NCI-H1436 (cell line): ENCODE data around the gene RPL11.
"Not testable (repeated sequence)": the region's sequence is repeated elsewhere in the genome, so short reads cannot be mapped to it uniquely, and the experiment has no call there.

ENCODE experiments used
- DNase-seq: peaks from one replicate; lab custom pipeline; 2025; lab: John Stamatoyannopoulos, UW

The RPL11 gene

GRCh38 chr1:23691499-23692307 is at the start of gene RPL11:
Gene RPL11 (plus strand): TSS chr1:23691806. CDS start chr1:23691824, 18 bp downstream.
- peak; percentile 93 for DNase-seq

- DNase-seq = no peak
These were observed 47.7 kb upstream of the RPL11 start for GRCh38 chr1:23643736-23644554.

DNA sequence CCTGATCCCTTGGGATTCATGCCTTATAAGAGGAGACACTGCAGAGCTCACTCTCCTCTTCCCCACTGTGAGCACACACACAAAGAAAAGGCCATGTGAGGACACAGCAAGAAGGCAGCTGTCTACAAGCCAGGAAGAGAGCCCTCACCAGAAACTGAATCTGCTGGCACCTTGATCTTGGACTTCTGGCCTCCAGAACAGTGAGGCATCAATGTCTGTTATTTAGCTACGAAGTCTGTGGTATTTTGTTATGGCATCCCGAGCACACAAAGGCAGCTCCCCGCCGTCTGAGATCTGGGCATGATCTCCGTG is 47.1 kb upstream of the RPL11 start:
- DNase-seq = no peak

DNA sequence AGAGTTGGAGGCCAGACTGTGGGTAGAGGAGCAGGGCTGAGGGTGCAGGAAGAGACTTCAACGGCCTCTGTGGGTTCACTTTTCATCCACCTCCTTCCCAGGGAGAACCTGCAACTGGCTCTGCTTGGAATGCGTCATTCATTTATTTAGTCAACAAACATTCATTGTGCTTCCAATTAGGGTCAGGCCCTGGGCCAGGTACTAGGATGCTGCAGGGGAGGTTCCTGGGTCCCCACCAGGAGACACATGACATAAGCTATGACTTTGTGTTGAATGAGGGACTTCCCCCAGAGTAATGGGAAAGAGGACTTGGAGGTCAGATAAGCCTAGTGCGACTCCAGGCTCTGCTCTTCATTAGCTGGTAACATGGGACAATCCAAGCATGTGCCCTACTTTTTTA is 46.3 kb upstream of the RPL11 start:
- no peak for DNase-seq

DNA sequence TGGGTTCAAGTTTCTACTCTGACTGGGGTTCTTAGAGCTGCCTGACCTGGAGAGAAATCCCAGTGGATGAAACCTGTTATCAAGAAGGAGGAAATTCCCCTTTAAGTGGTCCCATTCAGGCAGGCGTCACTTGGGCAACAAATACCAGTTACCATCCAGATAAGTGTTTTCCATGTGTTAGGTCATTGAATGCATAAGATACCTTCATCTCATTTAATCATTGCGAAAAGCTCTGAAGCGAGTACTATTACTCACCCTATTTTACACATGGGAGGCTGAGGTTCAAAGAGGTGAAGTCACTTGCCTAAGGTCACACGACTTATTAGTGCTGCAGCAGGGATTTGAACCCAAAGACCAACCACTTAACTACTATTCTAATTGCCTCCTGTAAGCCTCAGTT is 45.5 kb upstream of the RPL11 start:
- DNase-seq = no peak

DNA sequence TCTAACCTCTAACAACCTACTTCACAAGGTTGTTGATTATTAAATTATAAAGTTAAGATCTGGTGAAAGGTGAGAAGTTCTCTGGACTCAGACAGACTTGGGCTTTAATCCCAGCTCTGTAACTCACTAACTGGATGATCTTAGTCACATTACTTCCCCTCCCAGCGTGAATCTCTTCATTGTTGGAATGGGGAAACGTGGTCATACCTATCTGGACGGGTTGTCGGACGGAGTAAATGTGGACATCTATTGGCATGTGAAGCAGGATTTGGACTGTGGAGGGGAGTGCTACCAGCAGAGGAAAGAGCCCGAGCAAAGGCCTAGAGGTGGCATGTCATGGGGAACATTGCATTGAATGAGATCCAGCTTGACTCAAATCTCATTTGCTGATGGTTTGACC is 45.1 kb upstream of the RPL11 start:
- DNase-seq = no peak

- no peak for DNase-seq
These were observed 43.0 kb upstream of the RPL11 start for GRCh38 chr1:23648576-23648975.

DNA sequence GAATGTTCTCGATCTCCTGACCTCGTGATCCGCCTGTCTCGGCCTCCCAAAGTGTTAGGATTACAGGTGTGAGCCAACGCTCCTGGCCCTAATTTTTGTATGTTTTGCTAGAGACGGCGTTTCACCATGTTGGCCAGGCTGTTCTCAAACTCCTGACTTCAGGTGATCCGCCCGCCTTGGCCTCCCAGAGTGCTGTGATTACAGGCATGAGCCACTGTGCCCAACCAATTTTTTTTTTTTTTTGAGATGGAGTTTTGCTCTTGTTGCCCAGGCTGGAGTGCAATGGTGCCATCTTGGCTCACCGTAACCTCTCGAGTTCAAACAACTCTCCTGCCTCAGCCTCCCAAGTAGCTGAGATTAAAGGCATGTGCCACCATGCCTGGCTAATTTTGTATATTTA is 42.4 kb upstream of the RPL11 start:
- not testable (repeated sequence) for DNase-seq

GRCh38 chr1:23650344-23650990 is 41.1 kb upstream of the RPL11 start:
- no peak for DNase-seq

- no peak for DNase-seq
These were observed 40.4 kb upstream of the RPL11 start for GRCh38 chr1:23651069-23651808.

GRCh38 chr1:23657659-23658275 is 33.8 kb upstream of the RPL11 start:
- DNase-seq = no peak

GRCh38 chr1:23660671-23661070 is 30.9 kb upstream of the RPL11 start:
- no peak for DNase-seq

DNA sequence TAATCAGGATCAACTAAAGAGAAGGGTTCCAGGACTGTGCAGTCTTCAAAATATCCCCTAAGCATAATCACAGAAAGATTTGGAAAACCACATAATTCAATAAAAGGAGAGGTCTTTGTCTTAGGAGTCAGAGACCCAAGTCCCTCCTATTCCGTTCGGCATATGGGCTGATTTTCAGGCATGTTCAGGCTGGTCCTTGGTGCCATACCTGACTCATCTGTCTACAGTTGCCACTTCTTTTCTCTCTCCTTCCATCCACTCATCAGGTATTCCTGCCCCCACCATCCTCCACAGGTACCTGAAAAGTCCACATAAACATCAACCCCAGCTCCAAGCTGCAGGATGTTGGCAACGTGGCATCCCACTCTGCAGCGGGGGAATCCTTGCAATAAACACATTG is 29.7 kb upstream of the RPL11 start:
- DNase-seq = no peak

DNA sequence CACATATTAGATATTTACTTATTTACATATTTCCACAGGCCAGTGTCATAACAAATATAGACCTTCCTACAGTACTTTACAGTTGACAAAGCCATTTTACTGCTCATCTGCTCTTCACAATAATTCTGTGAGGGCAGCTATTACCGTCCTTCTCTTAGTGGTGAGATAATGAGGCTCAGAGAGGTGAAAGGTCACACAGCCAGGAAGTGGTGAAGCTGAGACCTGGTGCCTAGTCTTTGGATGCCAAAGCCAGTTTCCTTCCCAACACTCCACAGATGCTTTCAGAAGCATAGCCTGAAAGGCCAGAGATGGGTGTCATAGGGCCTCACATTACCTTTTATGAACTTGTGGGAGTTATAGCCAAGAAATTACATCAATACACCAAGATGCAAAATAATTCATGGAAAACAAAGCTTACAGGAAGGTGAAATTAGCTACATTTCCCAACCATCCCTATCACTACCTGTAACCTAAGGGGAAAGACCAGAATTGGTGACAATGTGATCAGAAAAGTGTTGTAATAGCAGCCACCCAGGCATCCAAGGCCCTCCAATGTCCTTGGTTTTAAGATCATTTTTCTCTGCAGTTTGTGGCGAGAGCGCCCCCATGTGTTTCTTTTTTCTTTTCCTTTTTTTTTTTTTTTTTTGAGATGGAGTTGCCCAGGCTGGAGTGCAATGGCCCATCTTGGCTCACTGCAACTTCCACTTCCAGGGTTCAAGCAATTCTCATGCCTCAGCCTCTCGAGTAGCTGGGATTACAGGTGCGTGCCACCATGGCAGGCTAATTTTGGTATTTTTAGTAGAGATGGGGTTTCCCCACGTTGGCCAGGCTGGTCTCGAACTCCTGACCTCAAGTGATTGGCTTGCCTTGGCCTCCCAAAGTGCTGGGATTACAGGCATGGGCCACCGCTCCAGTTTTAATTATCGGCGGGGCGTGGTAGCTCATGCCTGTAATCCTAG is 26.5 kb upstream of the RPL11 start:
- no peak for DNase-seq

DNA sequence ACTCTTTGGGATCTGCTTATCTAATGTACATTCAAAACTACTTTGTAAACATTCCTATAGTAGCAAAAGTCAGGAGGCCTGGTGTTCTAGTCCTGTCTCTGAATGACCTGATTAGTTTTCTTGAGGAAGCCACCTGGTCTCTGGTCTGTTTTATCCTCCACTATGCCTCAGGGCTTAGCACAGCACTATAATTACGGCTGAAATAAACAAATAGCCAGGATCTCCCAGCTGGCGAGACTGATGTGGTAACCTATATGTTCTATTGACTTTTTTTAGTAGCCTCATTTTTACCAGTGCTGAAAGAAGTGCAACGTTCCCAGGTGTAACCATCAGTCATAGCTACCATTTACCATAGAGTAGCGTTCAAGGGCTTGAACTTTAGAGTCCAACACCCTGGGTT is 24.2 kb upstream of the RPL11 start:
- no peak for DNase-seq

- DNase-seq = no peak
These were observed 20.9 kb upstream of the RPL11 start for GRCh38 chr1:23670709-23671108.

GRCh38 chr1:23673086-23673813 is 18.4 kb upstream of the RPL11 start:
- DNase-seq = no peak

- DNase-seq = no peak
These were observed 11.8 kb upstream of the RPL11 start for GRCh38 chr1:23679815-23680214.

- DNase-seq = no peak
These were observed 8.7 kb upstream of the RPL11 start for GRCh38 chr1:23682946-23683345.

DNA sequence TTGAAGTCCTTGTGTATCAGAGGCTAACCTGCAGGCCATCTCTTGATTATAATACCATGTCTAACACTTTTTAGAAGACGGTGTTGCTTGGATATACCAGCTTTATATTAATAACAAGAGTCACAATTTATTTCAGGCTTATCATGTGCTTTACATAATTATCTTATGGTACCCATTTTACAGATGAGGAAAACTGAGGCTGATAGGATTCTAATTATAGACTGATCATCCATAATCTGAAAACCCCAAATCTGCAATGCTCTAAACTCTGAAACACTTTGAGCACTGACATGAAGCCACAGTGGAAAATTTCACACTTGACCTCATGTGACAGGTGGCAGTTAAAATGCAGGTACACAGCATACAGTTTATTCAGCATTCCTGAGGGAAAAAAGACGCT is 7.2 kb upstream of the RPL11 start:
- no peak for DNase-seq
